Dendritic cell treated with granulocyte-macrophage colony-stimulating factor and Interleukin-4, amounts not matched to agents 40 ng/mL and 50 ng/mL, for 4 days (primary cell): ENCODE data around the gene HDAC11.

Experiments used
- H3K27ac Mint-ChIP-seq: one replicate; pipeline ENCODE4 v1.8.0; 2022; ENCODE audit warnings: mild to moderate bottlenecking, mixed read lengths
- H3K27me3 Mint-ChIP-seq: one replicate; pipeline ENCODE4 v1.8.0; 2022; ENCODE audit warnings: mild to moderate bottlenecking, mixed read lengths
- H3K36me3 Mint-ChIP-seq: one replicate; pipeline ENCODE4 v1.8.0; 2022; ENCODE audit warnings: low read depth, mixed read lengths
- H3K4me1 Mint-ChIP-seq: one replicate; pipeline ENCODE4 v1.8.0; 2022; ENCODE audit warnings: low read depth, mixed read lengths
- H3K4me3 Mint-ChIP-seq: one replicate; pipeline ENCODE4 v1.8.0; 2022; ENCODE audit warnings: mild to moderate bottlenecking, moderate library complexity, mixed read lengths
- H3K9me3 Mint-ChIP-seq: one replicate; pipeline ENCODE4 v1.8.0; 2022; ENCODE audit warnings: mixed read lengths
- intact Hi-C: fragments of 100-400 bp; cut with micrococcal nuclease; formaldehyde crosslinking; loops from one replicate; pipeline ENCODE4 v1.15.0; 2022

The HDAC11 gene

GRCh38 chr3:13537244-13537908 lies 57.3 kb downstream of the HDAC11 start:
- H3K4me3 Mint-ChIP-seq: no peak overlapping the region
- H3K36me3 Mint-ChIP-seq: no peaks in the 10 kb centered on the region

GRCh38 chr3:13537909-13538296 lies 57.8 kb downstream of the HDAC11 start:
- H3K4me1 Mint-ChIP-seq: peaks cover 6% of the 10 kb centered on the region
- no peak overlapping the region for H3K27ac Mint-ChIP-seq
- no peak overlapping the region for H3K4me3 Mint-ChIP-seq
- no peaks in the 10 kb centered on the region for H3K9me3 Mint-ChIP-seq
- peaks cover 6% of the 10 kb centered on the region for H3K27me3 Mint-ChIP-seq
- no peaks in the 10 kb centered on the region for H3K36me3 Mint-ChIP-seq
- intact Hi-C loops: no loop called here

More at GRCh38 chr3:13537244-13537908, 57.3 kb downstream of the HDAC11 start:
- intact Hi-C loops: no loop called here
- H3K27ac Mint-ChIP-seq: no peak overlapping the region
- H3K9me3 Mint-ChIP-seq: no peaks in the 10 kb centered on the region
- H3K4me1 Mint-ChIP-seq: peaks cover 6% of the 10 kb centered on the region
- H3K27me3 Mint-ChIP-seq: peaks cover 6% of the 10 kb centered on the region

- no peak overlapping the region for H3K27ac Mint-ChIP-seq
- H3K9me3 Mint-ChIP-seq: no peaks in the 10 kb centered on the region
- no peaks in the 10 kb centered on the region for H3K36me3 Mint-ChIP-seq
- peaks cover 6% of the 10 kb centered on the region for H3K4me1 Mint-ChIP-seq
- H3K4me3 Mint-ChIP-seq: no peak overlapping the region
- intact Hi-C loops: no loop called here
- H3K27me3 Mint-ChIP-seq: peaks cover 6% of the 10 kb centered on the region
Measured at GRCh38 chr3:13538520-13539291, 58.6 kb downstream of the HDAC11 start.

GRCh38 chr3:13539292-13539638 lies 59.2 kb downstream of the HDAC11 start:
- no peaks in the 10 kb centered on the region for H3K36me3 Mint-ChIP-seq
- H3K4me1 Mint-ChIP-seq: peaks cover 6% of the 10 kb centered on the region
- intact Hi-C loops: no loop called here
- H3K9me3 Mint-ChIP-seq: no peaks in the 10 kb centered on the region
- no peak overlapping the region for H3K27ac Mint-ChIP-seq
- peaks cover 8% of the 10 kb centered on the region for H3K27me3 Mint-ChIP-seq
- H3K4me3 Mint-ChIP-seq: no peak overlapping the region

GRCh38 chr3:13539671-13540070 lies 59.6 kb downstream of the HDAC11 start:
- H3K36me3 Mint-ChIP-seq: no peaks in the 10 kb centered on the region
- H3K9me3 Mint-ChIP-seq: no peaks in the 10 kb centered on the region
- no peak overlapping the region for H3K4me3 Mint-ChIP-seq
- H3K27ac Mint-ChIP-seq: no peak overlapping the region
- H3K4me1 Mint-ChIP-seq: peaks cover 6% of the 10 kb centered on the region
- intact Hi-C loops: no loop called here
- H3K27me3 Mint-ChIP-seq: peaks cover 9% of the 10 kb centered on the region

- Mint-ChIP-seq H3K36me3 (no peaks in the 10 kb centered on the region), H3K4me3 (no peak overlapping the region), H3K27me3 (peaks cover 13% of the 10 kb centered on the region), H3K27ac (no peak overlapping the region), H3K9me3 (no peaks in the 10 kb centered on the region), H3K4me1 (peaks cover 6% of the 10 kb centered on the region)
- intact Hi-C loops: no loop called here
Measured at GRCh38 chr3:13540297-13540995, 60.3 kb downstream of the HDAC11 start.

GRCh38 chr3:13541691-13542090 lies 61.6 kb downstream of the HDAC11 start:
- Mint-ChIP-seq H3K27me3 (peaks cover 10% of the 10 kb centered on the region), H3K4me1 (peaks cover 4% of the 10 kb centered on the region), H3K36me3 (no peaks in the 10 kb centered on the region), H3K27ac (no peak overlapping the region), H3K9me3 (no peaks in the 10 kb centered on the region), H3K4me3 (no peak overlapping the region)
- intact Hi-C loops: no loop called here

GRCh38 chr3:13542142-13542541 lies 62.0 kb downstream of the HDAC11 start:
- Mint-ChIP-seq H3K27ac (no peak overlapping the region), H3K4me1 (no peaks in the 10 kb centered on the region)
- intact Hi-C loops: no loop called here

GRCh38 chr3:13543253-13543652 lies 63.1 kb downstream of the HDAC11 start:
- Mint-ChIP-seq H3K9me3 (no peaks in the 10 kb centered on the region), H3K4me3 (no peak overlapping the region)

More at GRCh38 chr3:13542142-13542541, 62.0 kb downstream of the HDAC11 start:
- peaks cover 8% of the 10 kb centered on the region for H3K27me3 Mint-ChIP-seq
- no peaks in the 10 kb centered on the region for H3K36me3 Mint-ChIP-seq
- H3K4me3 Mint-ChIP-seq: no peak overlapping the region
- no peaks in the 10 kb centered on the region for H3K9me3 Mint-ChIP-seq

GRCh38 chr3:13544293-13544831 lies 64.3 kb downstream of the HDAC11 start:
- Mint-ChIP-seq H3K27ac (no peak overlapping the region), H3K4me1 (peaks cover under 1% of the 10 kb centered on the region), H3K9me3 (no peaks in the 10 kb centered on the region), H3K36me3 (no peaks in the 10 kb centered on the region), H3K27me3 (peaks cover 24% of the 10 kb centered on the region), H3K4me3 (no peak overlapping the region)
- intact Hi-C loops: no loop called here

More at GRCh38 chr3:13543253-13543652, 63.1 kb downstream of the HDAC11 start:
- Mint-ChIP-seq H3K4me1 (no peaks in the 10 kb centered on the region), H3K27ac (no peak overlapping the region), H3K36me3 (no peaks in the 10 kb centered on the region), H3K27me3 (peaks cover 19% of the 10 kb centered on the region)
- intact Hi-C loops: no loop called here

- intact Hi-C loops: no loop called here
- Mint-ChIP-seq H3K9me3 (no peaks in the 10 kb centered on the region), H3K36me3 (no peaks in the 10 kb centered on the region), H3K27me3 (peaks cover 31% of the 10 kb centered on the region), H3K4me3 (no peak overlapping the region), H3K27ac (no peak overlapping the region), H3K4me1 (peaks cover 6% of the 10 kb centered on the region)
Measured at GRCh38 chr3:13544951-13545651, 65.0 kb downstream of the HDAC11 start.

- H3K27me3 Mint-ChIP-seq: peaks cover 38% of the 10 kb centered on the region
- intact Hi-C loops: no loop called here
Measured at GRCh38 chr3:13545952-13546454, 65.9 kb downstream of the HDAC11 start.

GRCh38 chr3:13546667-13547171 lies 66.6 kb downstream of the HDAC11 start:
- no peak overlapping the region for H3K27ac Mint-ChIP-seq
- H3K9me3 Mint-ChIP-seq: no peaks in the 10 kb centered on the region
- intact Hi-C loops: no loop called here
- no peak overlapping the region for H3K4me3 Mint-ChIP-seq
- no peaks in the 10 kb centered on the region for H3K36me3 Mint-ChIP-seq
- H3K27me3 Mint-ChIP-seq: peaks cover 39% of the 10 kb centered on the region
- H3K4me1 Mint-ChIP-seq: peaks cover 6% of the 10 kb centered on the region

More at GRCh38 chr3:13545952-13546454, 65.9 kb downstream of the HDAC11 start:
- Mint-ChIP-seq H3K36me3 (no peaks in the 10 kb centered on the region), H3K4me1 (peaks cover 6% of the 10 kb centered on the region), H3K4me3 (no peak overlapping the region), H3K9me3 (no peaks in the 10 kb centered on the region), H3K27ac (no peak overlapping the region)
